Heart left ventricle (tissue), 16 donors: ENCODE results near the gene MYO5B. TPM values are rescaled to one million over a fixed set of nuclear protein-coding genes. Genes with fewer than 3 reads are reported as not detected.
A peak's percentile ranks its signal among the peaks of the same experiment; 100 is the strongest.

Experiments
- ATAC-seq, 4 donors: fragments of 200-7000 bp; cut with Tn5 transposase; one replicate each; pipeline ENCODE4 v1.9.1; 2020 to 2022; ENCODE audit warnings: moderate library complexity in 4 of 4, mild to moderate bottlenecking in 3 of 4, moderate number of reproducible peaks in 1 of 4
- DNase-seq, 5 donors: peaks; one replicate each; pipeline ENCODE4 v3.0.0-alpha.2; 2020
- H3K27ac ChIP-seq, 12 donors: fragments of 200-600 bp; sonication (generic) in 4 of 12; one replicate each; pipeline versions ENCODE4 v1.5.0 to v1.8.0; 2016 to 2022; ENCODE audit warnings: mild to moderate bottlenecking in 2 of 12
- H3K27me3 ChIP-seq, 9 donors: fragments of 200-600 bp; sonication (generic) in 2 of 9; one replicate each; pipeline versions ENCODE4 v1.5.1 to v1.8.0; 2016 to 2022; ENCODE audit warnings: mild to moderate bottlenecking in 3 of 9
- H3K36me3 ChIP-seq, 9 donors: fragments of 200-600 bp; sonication (generic) in 2 of 9; one replicate each; pipeline versions ENCODE4 v1.5.0 to v1.8.0; 2018 to 2022; ENCODE audit warnings: mild to moderate bottlenecking in 2 of 9
- H3K4me1 ChIP-seq, 12 donors: fragments of 200-600 bp; sonication (generic) in 4 of 12; one replicate each; pipeline versions ENCODE4 v1.5.0 to v1.8.0; 2016 to 2022; ENCODE audit warnings: mild to moderate bottlenecking in 3 of 12
- H3K4me3 ChIP-seq, 12 donors: fragments of 200-600 bp; sonication (generic) in 4 of 12; one replicate each; pipeline versions ENCODE4 v1.5.0 to v1.8.0; 2017 to 2022; ENCODE audit warnings: mild to moderate bottlenecking in 9 of 12, moderate library complexity in 4 of 12
- H3K9me3 ChIP-seq, 12 donors: fragments of 200-600 bp; sonication (generic) in 4 of 12; one replicate each; pipeline versions ENCODE4 v1.5.0 to v1.8.0; 2016 to 2022; ENCODE audit warnings: mild to moderate bottlenecking in 1 of 12
- CTCF ChIP-seq, 12 donors: fragments of 200-600 bp; sonication (generic) in 4 of 12; IDR thresholded peaks; one replicate each; pipeline versions ENCODE4 v1.5.0 to v1.8.0; 2018 to 2022; ENCODE audit warnings: antibody characterized with exemption in 12 of 12, mild to moderate bottlenecking in 5 of 12
- POLR2A ChIP-seq, 2 donors: fragments of 450-650 bp; IDR thresholded peaks; one replicate each; pipeline ENCODE4 v1.6.1; 2017; ENCODE audit warnings: antibody characterized with exemption in 2 of 2, mild to moderate bottlenecking in 2 of 2, moderate library complexity in 2 of 2
- WGBS, 4 donors: extraction: QIAGEN DNeasy Blood & Tissue Kit in 2 of 4; methylation state at CpG; one replicate each; pipeline versions ENCODE4 v1.1.5 to v1.1.7; 2013 to 2018; 5-methylcytosine and 5-hydroxymethylcytosine counted together
- intact Hi-C, 10 donors: fragments of 100-400 bp; cut with DNase I; formaldehyde crosslinking; loops; one replicate each; pipeline versions ENCODE4 v1.11.1 to v1.14.2; 2022
- polyA plus RNA-seq, 2 donors: library from polyadenylated mRNA; stranded (reverse); fragments of 200-250 nt; gene quantifications; one replicate each; pipeline ENCODE4 v1.2.3, GENCODE V29; 2013
- total RNA-seq, 9 donors: library from RNA; depleted of rRNA in 2 of 9; stranded (reverse); fragments of >200 nt in 2 of 9; fragmentation: NEBNext Ultra II Directional in 3 of 9; extraction: Animal tissue kit (Norgen Biotek cat#: 25700) in 3 of 9; gene quantifications; one replicate each; pipeline versions ENCODE4 v1.1.0 to v1.2.4, GENCODE V29; 2016 to 2023
- donor health status: ischemic (EF 13 %, LVEDD 7.1; RV severe dilation, severe dysfunction).
- donor health status: healthy with polysubstance abuse.
- donor health status: DM: no; HTN: yes; CAD: no.
- donor health status: DM: no; HTN: no; CAD: no.
- donor health status: ischemic (EF 25% LVEDD 6.9; RV normal size, moderate dysfunction).
- donor health status: ischemic (EF 25% LVEDD 5.7; RV mildly dilated, moderate dysfunction).
- donor health status: healthy.
- donor health status: DM: yes; HTN: yes; CAD: no.
- donor health status: ischemic (EF 35%, LVEDD 5.7; RV mildly dilated, moderate dysfunction).
- donor health status: nonischemic (EF 11% LVEDD 7.7; RV severe dilation, severe dysfunction).
- donor health status: DM: yes; HTN: yes; CAD: no.
- donor health status: PGD.
- donor health status: ischemic (EF 29% LVEDD 5.4; RV normal size, mild dysfunction).
- donor health status: nonischemic (EF 23%, LVEDD 6.1; RV moderate dilation, normal function).

The MYO5B gene
- total and polyA plus RNA-seq, 11 donors = 0.51 to 5.9 (median 1.4) TPM

- Histone ChIP-seq H3K27ac (no peak overlapping the region), H3K9me3 (peaks cover 0 to 10% (median 0%) of the 10 kb centered on the region in 12 donors), H3K4me3 (no peak overlapping the region), H3K36me3 (no peaks in the 10 kb centered on the region), H3K27me3 (no peaks in the 10 kb centered on the region), H3K4me1 (no peaks in the 10 kb centered on the region)
- intact Hi-C loops = no loop called here
- DNase-seq = no peak
- TF ChIP-seq CTCF (IDR thresholded peaks at IDR 0.05) = no peak
- no peak for TF ChIP-seq POLR2A (IDR thresholded peaks at IDR 0.05)
- 91 to 94% (median 91%) methylated on average over 2 of the region's 2 CpGs for WGBS, 4 donors
- ATAC-seq = no peak
These were observed 359.5 kb downstream of the MYO5B start for GRCh38 chr18:49835405-49835804.

- TF ChIP-seq CTCF (IDR thresholded peaks at IDR 0.05) = no peak
- TF ChIP-seq POLR2A (IDR thresholded peaks at IDR 0.05) = no peak
- ATAC-seq (no peak), DNase-seq (no peak)
- H3K27me3 ChIP-seq = no peaks in the 10 kb centered on the region
- no peak overlapping the region for H3K4me3 ChIP-seq
- no peaks in the 10 kb centered on the region for H3K36me3 ChIP-seq
- 29 to 89% (median 83%) methylated on average over 3 of the region's 3 CpGs for WGBS, 4 donors
- no peak overlapping the region for H3K27ac ChIP-seq
- no peaks in the 10 kb centered on the region for H3K4me1 ChIP-seq
- intact Hi-C loops = no loop called here
- H3K9me3 ChIP-seq = peaks cover 0 to 19% (median 2%) of the 10 kb centered on the region in 12 donors
These were observed 360.7 kb downstream of the MYO5B start for GRCh38 chr18:49834258-49834657.

- TF ChIP-seq POLR2A (IDR thresholded peaks at IDR 0.05) = no peak
- TF ChIP-seq CTCF (IDR thresholded peaks at IDR 0.05) = no peak
- ATAC-seq (peak in 1 of 4 donors; percentile 34), DNase-seq (no peak)
- H3K27ac ChIP-seq = no peak overlapping the region
- intact Hi-C loops = no loop called here
- no peaks in the 10 kb centered on the region for H3K36me3 ChIP-seq
- 77 to 83% (median 79%) methylated on average over 4 of the region's 4 CpGs for WGBS, 4 donors
- peaks cover 0 to 24% (median 2%) of the 10 kb centered on the region in 12 donors for H3K9me3 ChIP-seq
- no peaks in the 10 kb centered on the region for H3K4me1 ChIP-seq
- H3K27me3 ChIP-seq = no peaks in the 10 kb centered on the region
- no peak overlapping the region for H3K4me3 ChIP-seq
These were observed 361.1 kb downstream of the MYO5B start for GRCh38 chr18:49833814-49834213.

GRCh38 chr18:49832221-49832647 is 362.7 kb downstream of the MYO5B start:
- Histone ChIP-seq H3K27me3 (no peaks in the 10 kb centered on the region), H3K36me3 (no peaks in the 10 kb centered on the region), H3K4me3 (no peak overlapping the region), H3K27ac (no peak overlapping the region), H3K4me1 (no peaks in the 10 kb centered on the region), H3K9me3 (peaks cover 0 to 34% (median 3%) of the 10 kb centered on the region in 12 donors)
- 87 to 98% (median 92%) methylated on average over 2 of the region's 2 CpGs for WGBS, 4 donors
- TF ChIP-seq CTCF (IDR thresholded peaks at IDR 0.05) (no peak), POLR2A (IDR thresholded peaks at IDR 0.05) (no peak)
- intact Hi-C loops = no loop called here
- no peak for DNase-seq
- no peak for ATAC-seq
